Heart right ventricle (tissue), 16 donors: ENCODE data around the gene KCNJ11. TPM values are rescaled to one million over a fixed set of nuclear protein-coding genes. Genes with fewer than 3 reads are reported as not detected.

ENCODE experiments used
- ATAC-seq, 8 donors: fragments of 200-7000 bp; cut with Tn5 transposase; one replicate each; pipeline ENCODE4 v1.9.1; 2020; ENCODE audit warnings: mild to moderate bottlenecking in 8 of 8, moderate library complexity in 8 of 8, moderate number of reproducible peaks in 1 of 8
- DNase-seq, 2 donors: peaks; one replicate each; pipeline ENCODE4 v3.0.0-alpha.2; 2020
- H3K27ac ChIP-seq, 10 donors: fragments of 200-600 bp; sonication (generic) in 2 of 10; one replicate each; pipeline versions ENCODE4 v1.5.0 to v1.8.0; 2020 to 2022; ENCODE audit warnings: mild to moderate bottlenecking in 3 of 10
- H3K27me3 ChIP-seq, 7 donors: fragments of 200-600 bp; one replicate each; pipeline ENCODE4 v1.8.0; 2021 to 2022; ENCODE audit warnings: mild to moderate bottlenecking in 2 of 7
- H3K36me3 ChIP-seq, 9 donors: fragments of 200-600 bp; sonication (generic) in 1 of 9; one replicate each; pipeline versions ENCODE4 v1.5.0 to v1.8.0; 2020 to 2022; ENCODE audit warnings: mild to moderate bottlenecking in 2 of 9
- H3K4me1 ChIP-seq, 9 donors: fragments of 200-600 bp; sonication (generic) in 1 of 9; one replicate each; pipeline versions ENCODE4 v1.5.0 to v1.8.0; 2020 to 2022; ENCODE audit warnings: mild to moderate bottlenecking in 4 of 9
- H3K4me3 ChIP-seq, 10 donors: fragments of 200-600 bp; sonication (generic) in 2 of 10; one replicate each; pipeline versions ENCODE4 v1.5.0 to v1.8.0; 2020 to 2022; ENCODE audit warnings: mild to moderate bottlenecking in 7 of 10, moderate library complexity in 2 of 10
- H3K9me3 ChIP-seq, 11 donors: fragments of 200-600 bp in 10 of 11; sonication (generic) in 2 of 11; one replicate each; pipeline versions ENCODE4 v1.5.0 to v1.8.0; 2013 to 2022; ENCODE audit warnings: mild to moderate bottlenecking in 2 of 11, control low read depth in 1 of 11, moderate library complexity in 1 of 11
- CTCF ChIP-seq, 9 donors: fragments of 200-600 bp; sonication (generic) in 2 of 9; IDR thresholded peaks; one replicate each; pipeline versions ENCODE4 v1.5.0 to v1.8.0; 2021 to 2022; ENCODE audit warnings: antibody characterized with exemption in 9 of 9, mild to moderate bottlenecking in 5 of 9, moderate library complexity in 1 of 9
- WGBS, 2 donors: extraction: QIAGEN DNeasy Blood & Tissue Kit; methylation state at CpG; one replicate each; pipeline ENCODE4 v1.1.7; 2013; ENCODE audit warnings: inconsistent platforms in 1 of 2; 5-methylcytosine and 5-hydroxymethylcytosine counted together
- intact Hi-C, 10 donors: fragments of 100-400 bp; cut with DNase I; formaldehyde crosslinking; loops; one replicate each; pipeline versions ENCODE4 v1.11.1 to v1.14.2; 2022
- long read RNA-seq, 3 donors: library from polyadenylated mRNA; unstranded; transcript quantifications; one replicate each; pipeline ENCODE4 v2.0.0, GENCODE V29; 2020 to 2021
- polyA plus RNA-seq, 2 donors: library from polyadenylated mRNA; stranded (reverse); fragments of 200-250 nt; gene quantifications; one replicate each; pipeline ENCODE4 v1.2.3, GENCODE V29; 2013
- total RNA-seq, 10 donors: library from RNA; stranded (reverse); fragmentation: NEBNext Ultra II Directional in 3 of 10; extraction: Animal tissue kit (Norgen Biotek cat#: 25700) in 3 of 10; gene quantifications; one replicate each; pipeline versions ENCODE4 v1.2.1 to v1.2.4, GENCODE V29; 2021 to 2023
- donor health status: Arrhythmogenic right ventricular cardiomyopathy.
- donor health status: ischemic (EF 13 %, LVEDD 7.1; RV severe dilation, severe dysfunction).
- donor health status: healthy with polysubstance abuse.
- donor health status: DM: no; HTN: yes; CAD: no.
- donor health status: DM: no; HTN: no; CAD: no.
- donor health status: ischemic (EF 25% LVEDD 6.9; RV normal size, moderate dysfunction).
- donor health status: ischemic (EF 25% LVEDD 5.7; RV mildly dilated, moderate dysfunction).
- donor health status: healthy.
- donor health status: DM: yes; HTN: yes; CAD: no.
- donor health status: Ischemic cardiomyopathy.
- donor health status: ischemic (EF 35%, LVEDD 5.7; RV mildly dilated, moderate dysfunction).
- donor health status: nonischemic (EF 11% LVEDD 7.7; RV severe dilation, severe dysfunction).
- donor health status: DM: yes; HTN: yes; CAD: no.
- donor health status: PGD.
- donor health status: ischemic (EF 29% LVEDD 5.4; RV normal size, mild dysfunction).
- donor health status: nonischemic (EF 23%, LVEDD 6.1; RV moderate dilation, normal function).

Gene KCNJ11
- 10 to 100 TPM in 8 of 10 donors, 1 to 10 TPM in 2; 8.9 to 27.0 (median 14.4) TPM for total RNA-seq
- polyA plus RNA-seq = 10 to 100 TPM; 11.1 to 15.0 TPM
- long read RNA-seq, donor 1, transcript KCNJ11-201 (1 exons, 2,801 nt) = major isoform, 63 of 65 reads
- long read RNA-seq, donor 1, partial matches to known transcripts = 0 of 65 reads
- long read RNA-seq, donor 1, other reads (novel, unspliced or antisense) = 2 of 65 reads
- long read RNA-seq, donor 2, transcript KCNJ11-201 (1 exons, 2,801 nt) = major isoform, 54 of 60 reads
- long read RNA-seq, donor 2, partial matches to known transcripts = 2 of 60 reads
- long read RNA-seq, donor 2, other reads (novel, unspliced or antisense) = 2 of 60 reads
- long read RNA-seq, donor 3, transcript KCNJ11-201 (1 exons, 2,801 nt) = major isoform, 35 of 36 reads
- long read RNA-seq, donor 3, partial matches to known transcripts = 0 of 36 reads
- long read RNA-seq, donor 3, other reads (novel, unspliced or antisense) = 1 of 36 reads

- 3% methylated on average over 53 of the region's 53 CpGs for WGBS, 2 donors
Observed at GRCh38 chr11:17388609-17389210, at the start of gene KCNJ11. Gene KCNJ11, minus strand, starts transcription at chr11:17388659. Its CDS starts 568 bp downstream, at chr11:17388091.

DNA sequence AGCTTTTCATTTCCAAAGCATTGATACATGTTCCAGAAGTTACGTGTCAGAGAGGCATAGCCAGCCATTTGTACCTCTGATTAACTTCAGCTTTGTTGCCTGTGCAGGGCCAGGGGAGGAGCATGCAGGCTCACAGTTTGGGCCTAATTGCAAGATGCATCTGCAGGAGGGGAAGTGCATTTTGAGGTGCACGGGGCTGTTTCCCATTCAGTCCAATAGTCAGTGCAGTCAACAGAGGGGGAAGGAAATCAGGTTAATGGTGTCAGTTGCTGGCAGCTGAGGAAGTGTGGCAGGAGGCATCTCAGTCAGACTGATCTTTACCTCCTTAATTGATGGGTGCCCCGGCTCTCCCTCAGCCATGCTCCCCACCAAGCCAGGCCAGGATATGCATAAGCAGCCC, 48.9 kb upstream of the KCNJ11 start:
- Histone ChIP-seq H3K4me3 (no peak overlapping the region), H3K36me3 (no peaks in the 10 kb centered on the region), H3K4me1 (no peaks in the 10 kb centered on the region), H3K27ac (no peak overlapping the region), H3K9me3 (no peaks in the 10 kb centered on the region), H3K27me3 (peaks cover 0 to 20% (median 8%) of the 10 kb centered on the region in 7 donors)
- DNase-seq = no peak
- 77 to 79% methylated on average over 3 of the region's 3 CpGs for WGBS, 2 donors
- ATAC-seq = no peak
- no peak for TF ChIP-seq CTCF (IDR thresholded peaks at IDR 0.05)
- intact Hi-C loops = no loop called here

More at GRCh38 chr11:17388609-17389210, at the start of gene KCNJ11:
- TF ChIP-seq CTCF (IDR thresholded peaks at IDR 0.05) = no peak
- Histone ChIP-seq H3K9me3 (no peaks in the 10 kb centered on the region), H3K27me3 (peaks cover 0 to 27% (median 13%) of the 10 kb centered on the region in 7 donors), H3K36me3 (no peaks in the 10 kb centered on the region), H3K27ac (peak within 1 kb of the TSS in 8 of 10 donors; percentile 47 to 73 (median 59)), H3K4me1 (peaks cover 0 to 37% (median 6%) of the 10 kb centered on the region in 9 donors), H3K4me3 (peak within 1 kb of the TSS; percentile 6 to 62 (median 56))
- ATAC-seq = peak in 2 of 8 donors; percentile 9 to 26
- no peak for DNase-seq
- intact Hi-C loops = no loop called here

GRCh38 chr11:17434108-17434507, 45.6 kb upstream of the KCNJ11 start:
- Histone ChIP-seq H3K27ac (no peak overlapping the region), H3K9me3 (no peaks in the 10 kb centered on the region), H3K4me1 (peaks cover 0 to 8% (median 0%) of the 10 kb centered on the region in 9 donors), H3K27me3 (no peaks in the 10 kb centered on the region), H3K4me3 (no peak overlapping the region), H3K36me3 (no peaks in the 10 kb centered on the region)
- no peak for TF ChIP-seq CTCF (IDR thresholded peaks at IDR 0.05)
- no peak for DNase-seq
- no peak for ATAC-seq
- intact Hi-C loops = no loop called here
- WGBS, 2 donors = 88 to 89% methylated on average over 4 of the region's 4 CpGs

DNA sequence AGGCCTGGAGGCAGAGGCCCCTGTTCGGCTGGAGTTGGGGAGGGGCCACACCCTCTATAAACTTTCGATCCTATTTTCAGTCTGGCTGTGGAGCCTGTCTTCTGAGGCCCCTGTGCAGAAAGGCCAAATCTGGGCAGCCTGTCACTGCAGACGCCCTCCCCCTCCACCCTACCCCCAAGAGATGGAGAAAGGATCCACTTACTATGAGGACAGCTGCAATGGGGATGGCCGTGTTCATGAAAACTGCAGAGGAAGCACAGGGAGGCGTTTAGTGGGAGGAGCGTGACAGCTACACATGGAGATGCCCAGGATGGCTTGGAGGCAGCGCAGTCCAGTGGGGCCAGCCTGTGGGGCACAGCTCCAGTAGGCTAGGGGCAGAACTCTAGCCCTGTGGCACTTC, 43.5 kb upstream of the KCNJ11 start:
- no peak for DNase-seq
- Histone ChIP-seq H3K36me3 (no peaks in the 10 kb centered on the region), H3K27ac (no peak overlapping the region), H3K4me3 (no peak overlapping the region), H3K27me3 (no peaks in the 10 kb centered on the region), H3K9me3 (no peaks in the 10 kb centered on the region), H3K4me1 (peaks cover 0 to 8% (median 0%) of the 10 kb centered on the region in 9 donors)
- 67 to 70% methylated on average over 7 of the region's 7 CpGs for WGBS, 2 donors
- TF ChIP-seq CTCF (IDR thresholded peaks at IDR 0.05) = no peak
- ATAC-seq = peak in 2 of 8 donors; percentile 10 to 11
- intact Hi-C loops = no loop called here
